Esophagus muscularis mucosa (tissue), 4 donors: ENCODE results near the gene TMX4. TPM values are rescaled to one million over a fixed set of nuclear protein-coding genes. Genes with fewer than 3 reads are reported as not detected.

ENCODE experiments used
- DNase-seq: peaks from one replicate; pipeline ENCODE4 v3.0.0-alpha.2; 2017; ENCODE audit errors: extremely low spot score
- H3K27ac ChIP-seq, 4 donors: fragments of 200-600 bp; sonication (generic); replicated peaks in 1 of 4; 1 replicate in 3 of 4; 2 replicates in 1 of 4; pipeline ENCODE4 v1.5.1; 2016 to 2019; ENCODE audit warnings: mild to moderate bottlenecking in 1 of 4
- H3K27me3 ChIP-seq, 4 donors: fragments of 200-600 bp; sonication (generic); one replicate each; pipeline versions ENCODE4 v1.5.1 to v1.6.0; 2016 to 2019
- H3K36me3 ChIP-seq, 4 donors: fragments of 200-600 bp; sonication (generic); one replicate each; pipeline ENCODE4 v1.5.1; 2016 to 2019
- H3K4me1 ChIP-seq, 4 donors: fragments of 200-600 bp; sonication (generic); one replicate each; pipeline ENCODE4 v1.5.1; 2016 to 2019
- H3K4me3 ChIP-seq, 4 donors: fragments of 200-600 bp; sonication (generic); 1 replicate in 2 of 4; 2 replicates in 2 of 4; pipeline ENCODE4 v1.5.1; 2016 to 2019; ENCODE audit warnings: mild to moderate bottlenecking in 4 of 4, moderate library complexity in 1 of 4
- H3K9me3 ChIP-seq, 4 donors: fragments of 200-600 bp; sonication (generic); 1 replicate in 3 of 4; 2 replicates in 1 of 4; pipeline ENCODE4 v1.5.1; 2016 to 2019
- CTCF ChIP-seq, 3 experiments: fragments of 200-600 bp in 2 of 3; fragments of 450-650 bp in 1 of 3; sonication (generic) in 2 of 3; IDR thresholded peaks; one replicate each; pipeline ENCODE4 v1.5.1; 2017 to 2019; ENCODE audit warnings: antibody characterized with exemption in 3 of 3, mild to moderate bottlenecking in 2 of 3, moderate library complexity in 1 of 3
- EP300 ChIP-seq: sonication (generic); formaldehyde crosslinking; IDR thresholded peaks from one replicate; pipeline ENCODE4 v1.6.1; 2017; ENCODE audit warnings: antibody characterized with exemption
- POLR2A ChIP-seq: fragments of 450-650 bp; IDR thresholded peaks from one replicate; pipeline ENCODE4 v1.6.1; 2017; ENCODE audit warnings: antibody characterized with exemption, moderate library complexity, mild to moderate bottlenecking, low read depth
- POLR2AphosphoS5 ChIP-seq, 2 donors: sonication (generic); formaldehyde crosslinking; IDR thresholded peaks; one replicate each; pipeline ENCODE4 v1.6.1; 2017; ENCODE audit warnings: antibody characterized with exemption in 2 of 2
- WGBS: methylation state at CpG from one replicate; pipeline ENCODE4 v1.1.5; 2018; 5-methylcytosine and 5-hydroxymethylcytosine counted together
- intact Hi-C: fragments of 100-400 bp; cut with DNase I; formaldehyde crosslinking; loops from one replicate; pipeline ENCODE4 v1.15.1; 2023
- total RNA-seq, 4 donors: library from RNA; depleted of rRNA; stranded (reverse); fragments of >200 nt; gene quantifications; one replicate each; pipeline versions ENCODE4 v1.1.0 to v1.2.1, GENCODE V29; 2016

TMX4 gene
- total RNA-seq, 4 donors from 2014 or later = 48.1 to 70.6 (median 56.9) TPM

- Histone ChIP-seq H3K9me3 (no peaks in the 10 kb centered on the region), H3K27me3 (no peaks in the 10 kb centered on the region), H3K4me3 (no peak within 1 kb of the TSS), H3K36me3 (no peaks in the 10 kb centered on the region), H3K4me1 (peaks cover 0 to 13% (median 12%) of the 10 kb centered on the region in 4 donors), H3K27ac (no peak within 1 kb of the TSS)
- TF ChIP-seq EP300 = no peak
- no peak for TF ChIP-seq POLR2AphosphoS5 (IDR thresholded peaks at IDR 0.05)
- TF ChIP-seq POLR2A = no peak
- no peak for TF ChIP-seq CTCF (IDR thresholded peaks at IDR 0.05)
- no peak for DNase-seq
- intact Hi-C loops = no loop called here
- WGBS = 96% methylated on average over 3 of the region's 3 CpGs
Observed at GRCh38 chr20:7940341-7940740, 79.2 kb downstream of the TMX4 start, which contains the start of gene HAO1. Gene HAO1, minus strand, starts transcription at chr20:7940458. Its CDS starts 36 bp downstream, at chr20:7940422.

GRCh38 chr20:7939663-7940062 is 79.9 kb downstream of the TMX4 start:
- Histone ChIP-seq H3K36me3 (no peaks in the 10 kb centered on the region), H3K4me1 (peaks cover 0 to 12% (median 11%) of the 10 kb centered on the region in 4 donors), H3K4me3 (no peak overlapping the region), H3K27me3 (no peaks in the 10 kb centered on the region), H3K27ac (no peak overlapping the region), H3K9me3 (no peaks in the 10 kb centered on the region)
- no peak for DNase-seq
- TF ChIP-seq CTCF (IDR thresholded peaks at IDR 0.05) (no peak), EP300 (no peak), POLR2A (no peak), POLR2AphosphoS5 (IDR thresholded peaks at IDR 0.05) (no peak)
- 83% methylated on average over 4 of the region's 4 CpGs for WGBS
- intact Hi-C loops = no loop called here

GRCh38 chr20:7938058-7938457 is 81.5 kb downstream of the TMX4 start:
- H3K27ac ChIP-seq = no peak overlapping the region
- intact Hi-C loops = no loop called here

GRCh38 chr20:7937328-7937727 is 82.2 kb downstream of the TMX4 start:
- no peak for DNase-seq
- WGBS = 84% methylated on average over 3 of the region's 3 CpGs
- Histone ChIP-seq H3K9me3 (no peaks in the 10 kb centered on the region), H3K36me3 (no peaks in the 10 kb centered on the region), H3K27me3 (no peaks in the 10 kb centered on the region), H3K4me1 (peaks cover 0 to 12% (median 11%) of the 10 kb centered on the region in 4 donors), H3K27ac (no peak overlapping the region), H3K4me3 (no peak overlapping the region)
- intact Hi-C loops = loop anchor here (2.0 kb wide), 1 partner anchor 787 kb away; no protein-coding TSS in a partner anchor
- no peak for TF ChIP-seq CTCF (IDR thresholded peaks at IDR 0.05)
- no peak for TF ChIP-seq POLR2AphosphoS5 (IDR thresholded peaks at IDR 0.05)
- TF ChIP-seq POLR2A = no peak
- no peak for TF ChIP-seq EP300

More at GRCh38 chr20:7938058-7938457, 81.5 kb downstream of the TMX4 start:
- Histone ChIP-seq H3K27me3 (no peaks in the 10 kb centered on the region), H3K4me3 (no peak overlapping the region), H3K4me1 (peaks cover 0 to 12% (median 11%) of the 10 kb centered on the region in 4 donors), H3K36me3 (no peaks in the 10 kb centered on the region), H3K9me3 (no peaks in the 10 kb centered on the region)
- WGBS = 94% methylated on average over 2 of the region's 2 CpGs
- DNase-seq = no peak
- TF ChIP-seq POLR2AphosphoS5 (IDR thresholded peaks at IDR 0.05) (no peak), POLR2A (no peak), EP300 (no peak), CTCF (IDR thresholded peaks at IDR 0.05) (no peak)

- intact Hi-C loops = no loop called here
- Histone ChIP-seq H3K36me3 (no peaks in the 10 kb centered on the region), H3K27me3 (no peaks in the 10 kb centered on the region), H3K4me1 (peaks cover 0 to 12% (median 11%) of the 10 kb centered on the region in 4 donors), H3K9me3 (no peaks in the 10 kb centered on the region), H3K4me3 (no peak overlapping the region), H3K27ac (no peak overlapping the region)
- WGBS = 74% methylated on average over 4 of the region's 4 CpGs
- no peak for DNase-seq
- TF ChIP-seq CTCF (IDR thresholded peaks at IDR 0.05) (no peak), POLR2A (no peak), POLR2AphosphoS5 (IDR thresholded peaks at IDR 0.05) (no peak), EP300 (no peak)
Observed at GRCh38 chr20:7935027-7935551, 84.5 kb downstream of the TMX4 start.
